ENCODE results near the gene ODF2. TPM values are rescaled to one million over a fixed set of nuclear protein-coding genes. Genes with fewer than 3 reads are reported as not detected.

ODF2 gene
- total and polyA plus RNA-seq, 10 of the 15 experiments (the other 5 are each of a cell fraction or from before 2014, with no cell fraction given), result 8.7 to 65.1 (median 38.5) TPM

DNA sequence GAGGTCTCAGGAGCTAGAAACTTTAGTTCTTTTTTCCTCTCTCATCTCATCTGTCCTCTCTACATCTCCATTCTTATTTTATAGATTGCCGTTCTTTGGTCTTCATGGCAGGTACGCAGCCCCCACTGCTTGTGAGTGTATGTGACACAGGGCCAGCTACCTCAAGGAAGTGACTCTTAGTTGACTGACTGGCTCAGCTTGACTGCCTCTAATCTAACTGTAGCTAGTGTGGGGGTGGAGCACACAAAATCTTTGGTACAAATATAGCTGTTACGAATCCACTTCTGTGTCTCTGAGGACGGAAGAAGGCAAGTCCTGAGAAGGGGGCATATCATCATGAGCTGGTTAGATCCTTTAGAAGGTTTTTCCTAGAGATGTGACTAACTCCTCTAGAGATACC lies 76.8 kb downstream of the ODF2 start:
- intact Hi-C loops (cut with micrococcal nuclease; ENCODE audit: unreplicated experiment) (no loop called here), in situ Hi-C loops (cut with MboI) (no loop called here)
- Histone ChIP-seq H3K27ac (ENCODE audit: control insufficient read depth, insufficient read depth) (no peak overlapping the region), H4K20me1 (ENCODE audit: control insufficient read depth, insufficient read depth) (no peaks in the 10 kb centered on the region), H3K79me2 (ENCODE audit: control insufficient read depth, insufficient read depth, low read length) (no peaks in the 10 kb centered on the region), H3K4me2 (ENCODE audit: control insufficient read depth, insufficient read depth) (no peak overlapping the region), H3K4me1 (ENCODE audit: control insufficient read depth, insufficient read depth, low read length) (no peaks in the 10 kb centered on the region), H3K9ac (ENCODE audit: control insufficient read depth, insufficient read depth, low read length) (no peak overlapping the region), H3K4me3 (no peak overlapping the region), H2AFZ (ENCODE audit: control insufficient read depth, low read depth, low read length) (no peak overlapping the region), H3K27me3 (replicated peaks in 1 of 2; ENCODE audit: control insufficient read depth in 2 of 2, insufficient read depth in 2 of 2, low read length in 1 of 2) (no peaks in the 10 kb centered on the region), H3K36me3 (ENCODE audit: control insufficient read depth in 2 of 2, insufficient read depth in 2 of 2, low read length in 1 of 2) (peaks cover 8 to 13% of the 10 kb centered on the region in 2 experiments), H3K9me3 (replicated peaks; ENCODE audit: control insufficient read depth, insufficient read depth, low read length) (no peaks in the 10 kb centered on the region)
- WGBS (ENCODE audit: insufficient coverage, insufficient replicate concordance, low lambda C conversion rate, missing lambda C conversion rate), result 57% methylated on average over 4 of the region's 4 CpGs
- CTCF ChIA-PET, result interaction anchor here (1.0 kb wide), 1 partner anchor 94 kb away, joined by 3 read pairs; no protein-coding TSS in a partner anchor
- DNase-seq (ENCODE audit: low read depth, low spot score) (no peak), ATAC-seq (no peak), FAIRE-seq (no peak)
- BruUV-seq (replicated peaks), result no TSS peak
- SMC1A ChIA-PET (ENCODE audit: uncharacterized antibody, unreplicated experiment), result interaction anchor here (0.8 kb wide), 1 partner anchor 27 kb away, joined by 3 read pairs; no protein-coding TSS in a partner anchor
- RAD21 ChIA-PET (ENCODE audit: unreplicated experiment), result no interaction called here
- POLR2A ChIA-PET, result interaction anchor here (0.7 kb wide), 1 partner anchor 53 kb away, joined by 6 read pairs; no protein-coding TSS in a partner anchor
- no peak for TF ChIP-seq WRNIP1 (IDR thresholded peaks at IDR 0.05; ENCODE audit: borderline replicate concordance, low read depth, low read length)
- TF ChIP-seq, protein P1, sequence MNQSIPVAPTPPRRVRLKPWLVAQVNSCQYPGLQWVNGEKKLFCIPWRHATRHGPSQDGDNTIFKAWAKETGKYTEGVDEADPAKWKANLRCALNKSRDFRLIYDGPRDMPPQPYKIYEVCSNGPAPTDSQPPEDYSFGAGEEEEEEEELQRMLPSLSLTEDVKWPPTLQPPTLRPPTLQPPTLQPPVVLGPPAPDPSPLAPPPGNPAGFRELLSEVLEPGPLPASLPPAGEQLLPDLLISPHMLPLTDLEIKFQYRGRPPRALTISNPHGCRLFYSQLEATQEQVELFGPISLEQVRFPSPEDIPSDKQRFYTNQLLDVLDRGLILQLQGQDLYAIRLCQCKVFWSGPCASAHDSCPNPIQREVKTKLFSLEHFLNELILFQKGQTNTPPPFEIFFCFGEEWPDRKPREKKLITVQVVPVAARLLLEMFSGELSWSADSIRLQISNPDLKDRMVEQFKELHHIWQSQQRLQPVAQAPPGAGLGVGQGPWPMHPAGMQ (IDR thresholded peaks at IDR 0.05; ENCODE audit: borderline replicate concordance), result no peak
- TF ChIP-seq, protein P2, sequence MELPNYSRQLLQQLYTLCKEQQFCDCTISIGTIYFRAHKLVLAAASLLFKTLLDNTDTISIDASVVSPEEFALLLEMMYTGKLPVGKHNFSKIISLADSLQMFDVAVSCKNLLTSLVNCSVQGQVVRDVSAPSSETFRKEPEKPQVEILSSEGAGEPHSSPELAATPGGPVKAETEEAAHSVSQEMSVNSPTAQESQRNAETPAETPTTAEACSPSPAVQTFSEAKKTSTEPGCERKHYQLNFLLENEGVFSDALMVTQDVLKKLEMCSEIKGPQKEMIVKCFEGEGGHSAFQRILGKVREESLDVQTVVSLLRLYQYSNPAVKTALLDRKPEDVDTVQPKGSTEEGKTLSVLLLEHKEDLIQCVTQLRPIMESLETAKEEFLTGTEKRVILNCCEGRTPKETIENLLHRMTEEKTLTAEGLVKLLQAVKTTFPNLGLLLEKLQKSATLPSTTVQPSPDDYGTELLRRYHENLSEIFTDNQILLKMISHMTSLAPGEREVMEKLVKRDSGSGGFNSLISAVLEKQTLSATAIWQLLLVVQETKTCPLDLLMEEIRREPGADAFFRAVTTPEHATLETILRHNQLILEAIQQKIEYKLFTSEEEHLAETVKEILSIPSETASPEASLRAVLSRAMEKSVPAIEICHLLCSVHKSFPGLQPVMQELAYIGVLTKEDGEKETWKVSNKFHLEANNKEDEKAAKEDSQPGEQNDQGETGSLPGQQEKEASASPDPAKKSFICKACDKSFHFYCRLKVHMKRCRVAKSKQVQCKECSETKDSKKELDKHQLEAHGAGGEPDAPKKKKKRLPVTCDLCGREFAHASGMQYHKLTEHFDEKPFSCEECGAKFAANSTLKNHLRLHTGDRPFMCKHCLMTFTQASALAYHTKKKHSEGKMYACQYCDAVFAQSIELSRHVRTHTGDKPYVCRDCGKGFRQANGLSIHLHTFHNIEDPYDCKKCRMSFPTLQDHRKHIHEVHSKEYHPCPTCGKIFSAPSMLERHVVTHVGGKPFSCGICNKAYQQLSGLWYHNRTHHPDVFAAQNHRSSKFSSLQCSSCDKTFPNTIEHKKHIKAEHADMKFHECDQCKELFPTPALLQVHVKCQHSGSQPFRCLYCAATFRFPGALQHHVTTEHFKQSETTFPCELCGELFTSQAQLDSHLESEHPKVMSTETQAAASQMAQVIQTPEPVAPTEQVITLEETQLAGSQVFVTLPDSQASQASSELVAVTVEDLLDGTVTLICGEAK (IDR thresholded peaks at IDR 0.05; ENCODE audit: borderline replicate concordance), result no peak
- no peak for TF ChIP-seq SPI1 (IDR thresholded peaks at IDR 0.05; ENCODE audit: borderline replicate concordance, insufficient read depth, low read depth, low read length)
- no peak for TF ChIP-seq BACH1 (IDR thresholded peaks at IDR 0.05; ENCODE audit: borderline replicate concordance)
- no peak for TF ChIP-seq MEF2A (IDR thresholded peaks at IDR 0.05; ENCODE audit: insufficient read depth, low read depth, low read length)
- no peak for TF ChIP-seq SREBF1 (IDR thresholded peaks at IDR 0.05; ENCODE audit: low read length)
- TF ChIP-seq TARDBP (IDR thresholded peaks at IDR 0.05; ENCODE audit: borderline replicate concordance), result no peak
- TF ChIP-seq, protein P3, sequence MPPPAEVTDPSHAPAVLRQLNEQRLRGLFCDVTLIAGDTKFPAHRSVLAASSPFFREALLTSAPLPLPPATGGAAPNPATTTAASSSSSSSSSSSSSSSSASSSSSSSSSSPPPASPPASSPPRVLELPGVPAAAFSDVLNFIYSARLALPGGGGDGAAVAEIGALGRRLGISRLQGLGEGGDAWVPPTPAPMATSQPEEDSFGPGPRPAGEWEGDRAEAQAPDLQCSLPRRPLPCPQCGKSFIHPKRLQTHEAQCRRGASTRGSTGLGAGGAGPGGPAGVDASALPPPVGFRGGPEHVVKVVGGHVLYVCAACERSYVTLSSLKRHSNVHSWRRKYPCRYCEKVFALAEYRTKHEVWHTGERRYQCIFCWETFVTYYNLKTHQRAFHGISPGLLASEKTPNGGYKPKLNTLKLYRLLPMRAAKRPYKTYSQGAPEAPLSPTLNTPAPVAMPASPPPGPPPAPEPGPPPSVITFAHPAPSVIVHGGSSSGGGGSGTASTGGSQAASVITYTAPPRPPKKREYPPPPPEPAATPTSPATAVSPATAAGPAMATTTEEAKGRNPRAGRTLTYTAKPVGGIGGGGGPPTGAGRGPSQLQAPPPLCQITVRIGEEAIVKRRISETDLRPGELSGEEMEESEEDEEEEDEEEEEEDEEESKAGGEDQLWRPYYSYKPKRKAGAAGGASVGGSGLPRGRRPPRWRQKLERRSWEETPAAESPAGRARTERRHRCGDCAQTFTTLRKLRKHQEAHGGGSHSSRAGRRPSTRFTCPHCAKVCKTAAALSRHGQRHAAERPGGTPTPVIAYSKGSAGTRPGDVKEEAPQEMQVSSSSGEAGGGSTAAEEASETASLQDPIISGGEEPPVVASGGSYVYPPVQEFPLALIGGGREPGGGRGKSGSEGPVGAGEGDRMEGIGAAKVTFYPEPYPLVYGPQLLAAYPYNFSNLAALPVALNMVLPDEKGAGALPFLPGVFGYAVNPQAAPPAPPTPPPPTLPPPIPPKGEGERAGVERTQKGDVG (CRISPR knock-in tag; IDR thresholded peaks at IDR 0.05), result no peak
- TF ChIP-seq NRF1 (conservative IDR thresholded peaks at IDR 0.05; ENCODE audit: low read depth, low read length), result no peak
- TF ChIP-seq JUNB (IDR thresholded peaks at IDR 0.05), result no peak
- TF ChIP-seq, protein P4, sequence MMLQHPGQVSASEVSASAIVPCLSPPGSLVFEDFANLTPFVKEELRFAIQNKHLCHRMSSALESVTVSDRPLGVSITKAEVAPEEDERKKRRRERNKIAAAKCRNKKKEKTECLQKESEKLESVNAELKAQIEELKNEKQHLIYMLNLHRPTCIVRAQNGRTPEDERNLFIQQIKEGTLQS (IDR thresholded peaks at IDR 0.05; ENCODE audit: borderline replicate concordance, extremely low read depth, low read depth, low read length), result no peak
- TF ChIP-seq, protein P5, sequence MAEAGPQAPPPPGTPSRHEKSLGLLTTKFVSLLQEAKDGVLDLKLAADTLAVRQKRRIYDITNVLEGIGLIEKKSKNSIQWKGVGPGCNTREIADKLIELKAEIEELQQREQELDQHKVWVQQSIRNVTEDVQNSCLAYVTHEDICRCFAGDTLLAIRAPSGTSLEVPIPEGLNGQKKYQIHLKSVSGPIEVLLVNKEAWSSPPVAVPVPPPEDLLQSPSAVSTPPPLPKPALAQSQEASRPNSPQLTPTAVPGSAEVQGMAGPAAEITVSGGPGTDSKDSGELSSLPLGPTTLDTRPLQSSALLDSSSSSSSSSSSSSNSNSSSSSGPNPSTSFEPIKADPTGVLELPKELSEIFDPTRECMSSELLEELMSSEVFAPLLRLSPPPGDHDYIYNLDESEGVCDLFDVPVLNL (IDR thresholded peaks at IDR 0.05; ENCODE audit: low read depth, low read length), result no peak
- no peak for TF ChIP-seq TCF12 (IDR thresholded peaks at IDR 0.05; ENCODE audit: low read depth, low read length)
- TF ChIP-seq RAD51 (IDR thresholded peaks at IDR 0.05), result no peak
